GM04503 (cell line): ENCODE measurements around the gene TBC1D22A.
"Not testable (repeated sequence)": the region's sequence is repeated elsewhere in the genome, so short reads cannot be mapped to it uniquely, and the experiment has no call there.

Source experiments
- DNase-seq: peaks from one replicate; pipeline ENCODE4 v3.0.0-alpha.2; 2012; ENCODE audit warnings: low read depth

Gene TBC1D22A

GRCh38 chr22:47047321-47048122, 285.1 kb downstream of the TBC1D22A start:
- no peak for DNase-seq

GRCh38 chr22:47048123-47049077, 285.9 kb downstream of the TBC1D22A start:
- DNase-seq: no peak

- no peak for DNase-seq
These were observed 286.7 kb downstream of the TBC1D22A start for GRCh38 chr22:47049078-47049624.

- not testable (repeated sequence) for DNase-seq
These were observed 287.4 kb downstream of the TBC1D22A start for GRCh38 chr22:47049736-47050400.

- DNase-seq: no peak
These were observed 288.1 kb downstream of the TBC1D22A start for GRCh38 chr22:47050401-47051051.

GRCh38 chr22:47051441-47052071, 289.1 kb downstream of the TBC1D22A start:
- no peak for DNase-seq

- DNase-seq: no peak
These were observed 290.0 kb downstream of the TBC1D22A start for GRCh38 chr22:47052236-47053012.

- DNase-seq: no peak
These were observed 290.7 kb downstream of the TBC1D22A start for GRCh38 chr22:47053013-47053725.

GRCh38 chr22:47053726-47054141, 291.3 kb downstream of the TBC1D22A start:
- peak; percentile 39 for DNase-seq

GRCh38 chr22:47054231-47055072, 292.0 kb downstream of the TBC1D22A start:
- no peak for DNase-seq

GRCh38 chr22:47055073-47055355, 292.6 kb downstream of the TBC1D22A start:
- no peak for DNase-seq

GRCh38 chr22:47055461-47055860, 293.0 kb downstream of the TBC1D22A start:
- no peak for DNase-seq

- DNase-seq: no peak
These were observed 293.5 kb downstream of the TBC1D22A start for GRCh38 chr22:47055921-47056320.

GRCh38 chr22:47056361-47056760, 293.9 kb downstream of the TBC1D22A start:
- no peak for DNase-seq

GRCh38 chr22:47056776-47057470, 294.5 kb downstream of the TBC1D22A start:
- no peak for DNase-seq

GRCh38 chr22:47057916-47058585, 295.6 kb downstream of the TBC1D22A start:
- DNase-seq: no peak

- DNase-seq: no peak
These were observed 296.6 kb downstream of the TBC1D22A start for GRCh38 chr22:47059076-47059475.
